Nucleus accumbens (tissue), 56 donors: ENCODE measurements around the gene VWA8.
"Not testable (repeated sequence)": the region's sequence is repeated elsewhere in the genome, so short reads cannot be mapped to it uniquely, and the experiment has no call there.

Source experiments
- DNase-seq, 56 donors: peaks; one replicate each; lab custom pipeline; 2025; lab: John Stamatoyannopoulos, UW

The VWA8 gene

GRCh38 chr13:41601718-41602445 is 359.0 kb downstream of the VWA8 start:
- no peak for DNase-seq

GRCh38 chr13:41599619-41600018 is 361.3 kb downstream of the VWA8 start:
- DNase-seq, result no peak

GRCh38 chr13:41597348-41598041 is 363.4 kb downstream of the VWA8 start:
- DNase-seq, result no peak

- DNase-seq, result no peak
These were observed 364.7 kb downstream of the VWA8 start for GRCh38 chr13:41596190-41596589.

GRCh38 chr13:41595298-41595697 is 365.6 kb downstream of the VWA8 start:
- DNase-seq, result no peak

GRCh38 chr13:41590643-41591042 is 370.3 kb downstream of the VWA8 start:
- DNase-seq, result no peak

GRCh38 chr13:41590122-41590521 is 370.8 kb downstream of the VWA8 start:
- DNase-seq, result no peak

- no peak for DNase-seq
These were observed 371.5 kb downstream of the VWA8 start for GRCh38 chr13:41589434-41589833.

GRCh38 chr13:41588899-41589298 is 372.0 kb downstream of the VWA8 start:
- DNase-seq, result no peak

GRCh38 chr13:41588448-41588847 is 372.5 kb downstream of the VWA8 start:
- DNase-seq, result no peak

- peak in 4 of 56 donors; percentile 8 to 18 (median 14) for DNase-seq
These were observed 373.4 kb downstream of the VWA8 start for GRCh38 chr13:41587490-41587889.

GRCh38 chr13:41586216-41586615 is 374.7 kb downstream of the VWA8 start:
- DNase-seq, result no peak

GRCh38 chr13:41582027-41582463 is 378.9 kb downstream of the VWA8 start:
- DNase-seq, result no peak

GRCh38 chr13:41580345-41580744 is 380.6 kb downstream of the VWA8 start:
- no peak for DNase-seq

- no peak for DNase-seq
These were observed 381.0 kb downstream of the VWA8 start for GRCh38 chr13:41579881-41580280.

GRCh38 chr13:41579168-41579567 is 381.7 kb downstream of the VWA8 start:
- no peak for DNase-seq

GRCh38 chr13:41578371-41578770 is 382.5 kb downstream of the VWA8 start:
- no peak for DNase-seq

GRCh38 chr13:41577436-41577835 is 383.5 kb downstream of the VWA8 start:
- no peak for DNase-seq

GRCh38 chr13:41573640-41574039 is 387.3 kb downstream of the VWA8 start:
- not testable (repeated sequence) for DNase-seq

- not testable (repeated sequence) for DNase-seq
These were observed 389.0 kb downstream of the VWA8 start for GRCh38 chr13:41571817-41572340.

GRCh38 chr13:41568972-41569351 is 391.9 kb downstream of the VWA8 start:
- DNase-seq, result peak in 2 of 56 donors; percentile 2 to 39
